Stimulated activated CD4-positive, alpha-beta T cell treated with anti-CD3 and anti-CD28 coated beads, Interleukin-4, amount 100 ng/mL, for 1 hour (primary cell): ENCODE results near the gene BANK1.
"Not testable (repeated sequence)": the region's sequence is repeated elsewhere in the genome, so short reads cannot be mapped to it uniquely, and the experiment has no call there.

Experiments used
- DNase-seq: peaks from one replicate; pipeline ENCODE4 v3.0.0-alpha.2; 2020

The BANK1 gene

GRCh38 chr4:101824500-101824899 is 34.0 kb downstream of the BANK1 start:
- DNase-seq: no peak

GRCh38 chr4:101825953-101826352 is 35.4 kb downstream of the BANK1 start:
- no peak for DNase-seq

- DNase-seq: no peak
Measured at GRCh38 chr4:101831816-101832215, 41.3 kb downstream of the BANK1 start.

- DNase-seq: no peak
Measured at GRCh38 chr4:101833480-101833879, 43.0 kb downstream of the BANK1 start.

DNA sequence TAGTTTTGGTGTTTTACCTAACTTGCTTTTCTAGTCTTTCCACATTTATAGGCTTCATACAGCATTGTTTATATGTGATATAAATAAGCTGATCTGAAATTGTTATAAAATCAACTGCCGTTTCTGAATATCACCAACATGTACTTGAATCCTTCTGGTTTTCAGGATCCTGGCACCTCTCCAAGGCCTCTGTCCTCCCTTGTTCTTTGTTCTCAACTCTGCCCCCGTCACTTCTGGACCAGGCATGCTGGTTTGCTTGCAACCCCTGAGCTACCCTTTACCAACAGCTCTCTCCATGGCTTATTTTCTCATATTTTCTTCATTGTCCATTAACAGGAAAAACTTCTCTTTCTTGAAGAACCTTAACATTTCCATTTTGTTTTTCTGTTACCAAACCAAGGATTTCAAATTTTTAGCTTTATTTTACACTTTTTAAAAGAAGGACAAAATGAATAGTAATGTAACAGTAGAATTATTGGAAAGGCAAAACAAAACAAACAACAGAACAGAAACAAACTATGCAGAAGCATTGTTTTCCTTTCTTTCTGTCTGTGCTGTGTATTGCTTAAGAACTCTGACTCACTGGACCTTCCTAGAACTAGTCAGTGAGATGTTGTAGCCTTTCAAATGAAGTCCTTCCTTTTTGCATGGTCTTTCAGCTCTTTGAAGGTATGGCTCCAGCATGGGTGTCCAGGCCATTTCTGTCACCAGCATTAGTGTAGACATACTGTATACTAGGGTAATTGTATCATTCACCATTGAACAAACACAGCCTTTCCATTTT is 44.8 kb downstream of the BANK1 start:
- DNase-seq: no peak

DNA sequence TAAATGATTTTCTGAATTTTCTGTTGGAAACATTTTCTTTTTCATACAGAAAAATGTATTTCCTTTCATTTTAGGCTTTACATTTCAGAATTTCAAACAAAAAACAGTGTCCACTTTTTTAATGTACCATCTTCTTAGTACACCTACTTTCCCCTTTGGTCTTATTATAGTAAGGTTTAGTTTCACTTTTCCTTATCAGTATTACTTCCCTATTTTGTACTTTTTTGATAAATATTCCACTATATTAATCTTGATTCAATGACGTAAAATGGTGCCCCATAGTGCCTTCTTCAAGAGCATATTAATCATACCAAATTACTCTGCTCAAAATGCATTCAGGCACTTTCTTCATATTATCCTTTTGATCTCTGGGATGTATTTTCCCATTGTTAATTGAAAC is 52.5 kb downstream of the BANK1 start:
- DNase-seq: no peak

GRCh38 chr4:101846550-101846949 is 56.0 kb downstream of the BANK1 start:
- DNase-seq: no peak

- no peak for DNase-seq
Measured at GRCh38 chr4:101850698-101851097, 60.2 kb downstream of the BANK1 start.

DNA sequence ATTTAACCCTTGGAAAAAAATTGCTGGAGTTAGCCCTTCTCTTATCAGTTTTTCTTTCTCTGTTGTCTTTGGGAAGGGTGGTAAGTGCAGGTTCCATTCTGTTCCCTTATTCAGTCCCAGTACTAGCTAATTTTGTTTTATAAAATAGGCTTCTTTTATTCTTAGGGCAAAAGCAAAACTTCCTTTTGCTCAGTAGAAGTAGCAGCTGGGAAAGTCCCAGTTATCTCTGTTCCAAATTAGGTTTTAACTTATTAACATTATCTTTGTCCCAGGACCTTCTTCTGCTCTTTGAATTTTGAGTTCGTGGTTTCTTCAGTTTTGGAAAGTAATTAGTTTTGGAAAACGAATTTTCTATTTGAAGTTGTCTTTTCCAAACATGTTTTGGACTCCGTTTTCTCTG is 61.1 kb downstream of the BANK1 start:
- DNase-seq: no peak

GRCh38 chr4:101853028-101853427 is 62.5 kb downstream of the BANK1 start:
- no peak for DNase-seq

DNA sequence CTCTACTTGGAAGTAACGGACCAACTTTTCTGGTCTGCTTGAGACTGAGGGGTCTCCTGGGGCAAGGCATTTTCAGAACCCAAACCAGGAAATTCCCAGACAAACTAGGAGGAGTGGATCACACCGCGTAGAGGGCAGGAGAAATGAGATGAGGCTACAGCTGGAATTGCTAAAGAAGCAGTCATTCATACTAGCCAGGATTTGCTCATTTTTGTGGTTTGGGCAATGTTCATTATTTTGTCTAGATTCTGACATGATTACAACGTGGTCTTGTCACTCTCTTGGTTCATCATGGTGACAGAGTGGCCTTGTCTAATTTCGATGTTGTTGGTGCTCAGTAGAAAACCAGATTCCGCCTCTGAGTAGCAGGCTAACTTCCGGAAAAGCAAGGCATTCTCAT is 63.2 kb downstream of the BANK1 start:
- no peak for DNase-seq

DNA sequence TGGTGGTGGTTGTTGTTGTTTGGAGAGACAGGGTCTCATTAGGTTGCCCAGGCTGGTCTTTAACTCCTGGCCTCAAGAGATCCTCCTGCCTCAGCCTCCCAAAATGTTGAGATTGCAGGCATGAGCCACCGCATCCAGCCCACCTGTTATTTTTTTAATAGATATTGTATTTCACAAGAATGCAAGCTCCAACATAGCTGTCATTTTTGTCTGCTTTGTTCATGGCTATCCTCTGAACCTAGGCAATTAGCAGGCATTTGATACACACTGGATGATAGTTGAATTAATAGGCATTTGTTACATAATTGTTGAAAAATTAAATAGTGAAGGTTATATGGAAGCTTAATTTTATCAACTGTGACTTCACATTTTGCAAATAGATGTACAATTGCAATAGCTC is 64.7 kb downstream of the BANK1 start:
- no peak for DNase-seq

DNA sequence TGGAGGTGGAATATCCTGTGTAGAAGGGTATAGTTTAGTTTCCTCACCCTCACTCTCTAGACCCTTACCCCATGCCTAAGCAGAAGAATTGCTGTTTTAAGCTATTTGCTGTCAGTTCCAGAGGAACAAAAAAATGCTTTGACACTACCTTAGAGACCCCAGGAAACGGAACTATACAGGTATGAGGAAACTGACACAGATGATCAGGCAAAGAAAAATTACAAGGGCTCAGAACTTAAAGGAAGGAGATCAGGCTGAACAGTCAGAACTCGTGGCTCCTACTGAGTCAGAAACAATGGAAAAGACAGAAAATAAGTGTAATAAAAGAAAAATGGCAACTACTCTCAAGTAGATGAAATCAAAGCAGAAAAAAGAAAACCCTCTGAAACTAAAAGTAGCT is 65.6 kb downstream of the BANK1 start:
- no peak for DNase-seq

- DNase-seq: no peak
Measured at GRCh38 chr4:101857176-101857575, 66.6 kb downstream of the BANK1 start.

DNA sequence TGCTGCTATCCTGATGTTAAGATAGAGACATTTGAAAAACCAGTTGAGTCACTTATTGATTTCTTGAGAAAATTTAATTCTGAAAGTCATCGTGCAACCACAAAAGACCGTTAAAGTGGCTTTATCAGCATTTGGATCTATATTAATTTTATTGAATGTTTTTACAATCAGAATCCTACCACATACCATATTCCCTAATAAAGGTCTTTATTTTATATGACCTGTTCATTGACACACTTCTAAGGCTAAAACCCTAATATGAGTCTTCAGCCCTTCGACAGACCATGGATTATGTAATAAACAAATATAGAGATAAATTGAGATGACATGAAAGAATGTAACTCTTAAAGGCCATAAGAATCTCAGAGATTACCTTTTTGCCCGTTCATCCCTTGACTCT is 68.1 kb downstream of the BANK1 start:
- no peak for DNase-seq

GRCh38 chr4:101862595-101862994 is 72.1 kb downstream of the BANK1 start:
- DNase-seq: no peak

GRCh38 chr4:101864660-101865059 is 74.1 kb downstream of the BANK1 start:
- DNase-seq: no peak

DNA sequence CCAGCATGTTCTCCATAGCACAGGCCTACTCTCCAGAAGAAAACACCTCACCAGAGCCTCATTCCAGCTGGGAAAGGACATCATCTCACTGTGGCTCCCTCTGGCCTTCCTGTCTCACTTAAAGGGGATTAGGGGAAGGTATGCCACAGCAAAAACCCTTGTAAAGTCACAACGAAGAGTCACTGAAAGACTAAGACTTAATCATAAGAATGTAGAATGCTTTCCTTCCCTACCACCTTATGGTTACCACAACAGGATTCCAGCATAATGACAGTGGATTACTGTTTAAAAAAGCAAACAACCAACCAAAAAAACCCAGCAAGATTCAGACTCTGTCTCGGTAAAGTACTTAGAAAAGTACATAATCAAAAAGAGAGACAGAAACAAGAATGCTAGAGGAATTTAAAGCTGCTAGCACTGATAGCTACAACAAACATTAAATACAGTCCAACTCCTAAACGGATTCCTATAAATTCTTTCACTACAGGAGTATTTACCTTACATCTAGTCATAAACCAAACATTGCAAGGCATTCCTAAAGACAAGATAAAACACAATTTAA is 75.1 kb downstream of the BANK1 start:
- DNase-seq: no peak

GRCh38 chr4:101870874-101871273 is 80.3 kb downstream of the BANK1 start:
- DNase-seq: no peak

DNA sequence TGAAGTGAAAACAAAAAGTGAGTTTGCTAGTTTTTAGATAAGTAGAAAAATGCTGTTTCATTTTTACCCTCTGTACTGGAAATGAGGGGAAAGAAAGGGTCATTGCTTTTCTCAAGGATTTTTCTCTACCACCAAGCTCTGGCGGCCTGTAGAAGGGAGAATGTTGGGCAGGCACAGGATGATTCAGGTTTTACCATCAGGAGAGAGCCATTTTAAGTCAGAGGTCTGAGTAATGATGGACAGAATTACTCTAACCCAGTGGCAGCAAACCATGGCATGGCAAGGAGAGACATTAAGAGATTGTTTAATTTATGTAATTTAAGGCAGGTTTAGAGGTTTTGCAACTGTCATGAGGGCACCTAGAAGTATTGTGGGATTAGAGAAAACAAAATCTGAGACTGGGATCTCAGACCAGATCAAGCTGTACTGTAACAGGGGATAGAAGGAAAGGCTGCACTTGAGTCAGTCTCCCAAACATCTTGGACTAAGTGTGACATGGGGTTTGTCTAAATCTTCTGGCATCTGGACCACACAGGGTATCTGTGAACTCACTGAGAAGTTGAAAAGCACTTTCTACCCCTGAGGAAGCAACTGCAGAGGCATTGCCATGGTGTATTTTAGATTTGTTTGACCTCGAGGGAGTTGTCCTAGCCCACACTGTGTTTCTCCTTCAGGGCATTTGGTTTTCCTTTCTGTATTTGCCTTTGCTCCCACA is 81.6 kb downstream of the BANK1 start:
- no peak for DNase-seq

DNA sequence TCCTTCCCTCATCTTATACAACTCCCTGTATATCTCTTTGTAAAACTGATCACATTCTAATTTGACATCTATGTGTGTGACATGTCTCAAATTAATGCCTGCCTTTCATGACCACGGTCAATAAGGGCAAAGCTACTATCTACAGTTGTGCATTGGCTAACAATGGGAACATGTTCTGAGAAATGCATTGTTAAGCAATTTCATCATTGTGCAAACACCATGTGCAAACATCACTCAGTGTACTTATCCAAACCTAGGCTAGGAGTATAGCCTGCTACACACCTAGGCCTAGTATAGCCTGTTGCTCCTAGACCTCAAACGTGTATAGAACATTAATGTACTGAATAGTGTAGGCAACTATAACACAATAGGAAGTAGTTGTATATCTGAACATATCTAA is 95.0 kb downstream of the BANK1 start:
- DNase-seq: no peak

GRCh38 chr4:101886826-101887225 is 96.3 kb downstream of the BANK1 start:
- no peak for DNase-seq

GRCh38 chr4:101888472-101888871 is 97.9 kb downstream of the BANK1 start:
- no peak for DNase-seq

GRCh38 chr4:101905527-101905926 is 115.0 kb downstream of the BANK1 start:
- DNase-seq: not testable (repeated sequence)
